ENCODE data around the gene RTN4R. TPM values are rescaled to one million over a fixed set of nuclear protein-coding genes. Genes with fewer than 3 reads are reported as not detected.

The RTN4R gene
- total and polyA plus RNA-seq, 2 donors (not counting 1 experiment from before 2014, with no cell fraction given): 0.99 to 2.0 TPM

GRCh38 chr22:20192972-20193760, 75.0 kb downstream of the RTN4R start:
- Histone ChIP-seq H2AFZ (ENCODE audit: low read length) (no peak overlapping the region), H3K79me2 (ENCODE audit: control insufficient read depth, insufficient read depth, low read length) (no peaks in the 10 kb centered on the region), H4K20me1 (ENCODE audit: control insufficient read depth, extremely low read depth, insufficient read depth, low read length) (no peaks in the 10 kb centered on the region), H3K9ac (ENCODE audit: insufficient read depth, low read length) (no peak overlapping the region), H3K27ac (ENCODE audit: insufficient read depth, low read length) (no peak overlapping the region), H3K36me3 (ENCODE audit: control insufficient read depth, insufficient read depth, low read length) (no peaks in the 10 kb centered on the region), H3K4me1 (ENCODE audit: control insufficient read depth, extremely low read depth, insufficient read depth, low read length) (no peaks in the 10 kb centered on the region), H3K27me3 (ENCODE audit: control insufficient read depth, insufficient read depth, low read length) (peaks cover 3% of the 10 kb centered on the region), H3K9me3 (ENCODE audit: control insufficient read depth, insufficient read depth, low read depth, low read length) (no peaks in the 10 kb centered on the region), H3K4me3 (replicated peaks in 1 of 4; ENCODE audit: control extremely low read depth in 1 of 4, insufficient read depth in 1 of 4, low read depth in 3 of 4, low read length in 4 of 4) (no peak overlapping the region), H3K4me2 (ENCODE audit: extremely low read depth, insufficient read depth, low read length) (no peak overlapping the region)
- DNase-seq (ENCODE audit: low read depth in 2 of 2): no peak
- TF ChIP-seq EZH2 (IDR thresholded peaks at IDR 0.05; ENCODE audit: low read length, missing control alignments) (no peak), CTCF (conservative IDR thresholded peaks at IDR 0.05 in 1 of 2, IDR thresholded peaks at IDR 0.05 in 1 of 2; ENCODE audit: low read depth in 1 of 2, low read length in 2 of 2) (no peak)

DNA sequence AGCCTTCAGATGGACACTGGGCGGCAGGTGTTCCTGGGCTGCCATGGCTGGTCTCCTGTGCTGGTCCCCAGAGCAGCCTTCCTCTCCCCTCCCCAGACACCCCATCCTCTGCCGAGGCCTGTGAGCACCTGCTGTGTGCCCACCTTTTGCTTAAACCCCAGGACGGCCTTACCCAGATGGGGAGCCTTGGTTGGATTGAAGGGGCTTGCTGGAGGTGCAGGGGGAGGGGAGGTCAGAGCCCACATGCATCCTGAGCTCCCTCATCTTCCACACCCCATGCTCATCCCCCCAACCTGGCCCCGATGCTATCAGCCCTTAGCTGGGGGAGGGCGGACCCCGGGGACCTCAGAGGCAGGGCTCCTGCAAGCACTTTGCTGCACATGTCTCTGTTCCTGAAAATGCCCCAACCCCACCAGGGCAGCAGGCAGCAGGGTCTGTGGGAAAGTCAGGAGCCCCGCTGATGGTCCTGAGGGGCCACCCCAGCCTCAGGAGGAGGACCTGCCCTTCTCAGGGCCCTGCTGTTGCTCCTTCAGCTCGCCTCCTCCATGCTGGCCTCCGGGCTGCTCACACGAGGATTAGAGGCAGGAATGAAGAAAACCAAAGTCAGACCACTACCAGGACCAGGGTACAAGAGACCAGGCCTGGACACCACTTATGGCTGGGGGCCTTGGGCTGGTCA, 75.7 kb downstream of the RTN4R start:
- no peaks in the 10 kb centered on the region for H3K79me2 ChIP-seq (ENCODE audit: control insufficient read depth, insufficient read depth, low read length)
- no peaks in the 10 kb centered on the region for H3K4me1 ChIP-seq (ENCODE audit: control insufficient read depth, extremely low read depth, insufficient read depth, low read length)
- no peaks in the 10 kb centered on the region for H3K9me3 ChIP-seq (ENCODE audit: control insufficient read depth, insufficient read depth, low read depth, low read length)
- H4K20me1 ChIP-seq (ENCODE audit: control insufficient read depth, extremely low read depth, insufficient read depth, low read length): no peaks in the 10 kb centered on the region
- no peak overlapping the region for H3K27ac ChIP-seq (ENCODE audit: insufficient read depth, low read length)
- DNase-seq (ENCODE audit: low read depth in 2 of 2): no peak
- H2AFZ ChIP-seq (ENCODE audit: low read length): no peak overlapping the region
- no peaks in the 10 kb centered on the region for H3K36me3 ChIP-seq (ENCODE audit: control insufficient read depth, insufficient read depth, low read length)
- no peak for TF ChIP-seq EZH2 (IDR thresholded peaks at IDR 0.05; ENCODE audit: low read length, missing control alignments)
- no peak for TF ChIP-seq CTCF (conservative IDR thresholded peaks at IDR 0.05 in 1 of 2, IDR thresholded peaks at IDR 0.05 in 1 of 2; ENCODE audit: low read depth in 1 of 2, low read length in 2 of 2)
- no peak overlapping the region for H3K4me2 ChIP-seq (ENCODE audit: extremely low read depth, insufficient read depth, low read length)
- H3K27me3 ChIP-seq (ENCODE audit: control insufficient read depth, insufficient read depth, low read length): peaks cover 3% of the 10 kb centered on the region
- no peak overlapping the region for H3K4me3 ChIP-seq (replicated peaks in 1 of 4; ENCODE audit: control extremely low read depth in 1 of 4, insufficient read depth in 1 of 4, low read depth in 3 of 4, low read length in 4 of 4)
- no peak overlapping the region for H3K9ac ChIP-seq (ENCODE audit: insufficient read depth, low read length)

- Histone ChIP-seq H3K4me2 (ENCODE audit: extremely low read depth, insufficient read depth, low read length) (no peak overlapping the region), H3K79me2 (ENCODE audit: control insufficient read depth, insufficient read depth, low read length) (no peaks in the 10 kb centered on the region), H3K9ac (ENCODE audit: insufficient read depth, low read length) (no peak overlapping the region), H3K4me1 (ENCODE audit: control insufficient read depth, extremely low read depth, insufficient read depth, low read length) (no peaks in the 10 kb centered on the region), H3K27me3 (ENCODE audit: control insufficient read depth, insufficient read depth, low read length) (peaks cover 3% of the 10 kb centered on the region), H2AFZ (ENCODE audit: low read length) (no peak overlapping the region), H3K27ac (ENCODE audit: insufficient read depth, low read length) (no peak overlapping the region), H3K4me3 (replicated peaks in 1 of 4; ENCODE audit: control extremely low read depth in 1 of 4, insufficient read depth in 1 of 4, low read depth in 3 of 4, low read length in 4 of 4) (no peak overlapping the region), H3K9me3 (ENCODE audit: control insufficient read depth, insufficient read depth, low read depth, low read length) (no peaks in the 10 kb centered on the region), H4K20me1 (ENCODE audit: control insufficient read depth, extremely low read depth, insufficient read depth, low read length) (no peaks in the 10 kb centered on the region), H3K36me3 (ENCODE audit: control insufficient read depth, insufficient read depth, low read length) (no peaks in the 10 kb centered on the region)
- no peak for TF ChIP-seq CTCF (conservative IDR thresholded peaks at IDR 0.05 in 1 of 2, IDR thresholded peaks at IDR 0.05 in 1 of 2; ENCODE audit: low read depth in 1 of 2, low read length in 2 of 2)
- no peak for TF ChIP-seq EZH2 (IDR thresholded peaks at IDR 0.05; ENCODE audit: low read length, missing control alignments)
- no peak for DNase-seq (ENCODE audit: low read depth in 2 of 2)
These were observed 76.3 kb downstream of the RTN4R start for GRCh38 chr22:20191803-20192202.

Data from fibroblast of lung (primary cell).